ENCODE measurements around the gene ZC3H10. TPM values are rescaled to one million over a fixed set of nuclear protein-coding genes. Genes with fewer than 3 reads are reported as not detected.

ZC3H10 gene, protein sequence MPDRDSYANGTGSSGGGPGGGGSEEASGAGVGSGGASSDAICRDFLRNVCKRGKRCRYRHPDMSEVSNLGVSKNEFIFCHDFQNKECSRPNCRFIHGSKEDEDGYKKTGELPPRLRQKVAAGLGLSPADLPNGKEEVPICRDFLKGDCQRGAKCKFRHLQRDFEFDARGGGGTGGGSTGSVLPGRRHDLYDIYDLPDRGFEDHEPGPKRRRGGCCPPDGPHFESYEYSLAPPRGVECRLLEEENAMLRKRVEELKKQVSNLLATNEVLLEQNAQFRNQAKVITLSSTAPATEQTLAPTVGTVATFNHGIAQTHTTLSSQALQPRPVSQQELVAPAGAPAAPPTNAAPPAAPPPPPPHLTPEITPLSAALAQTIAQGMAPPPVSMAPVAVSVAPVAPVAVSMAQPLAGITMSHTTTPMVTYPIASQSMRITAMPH
- total RNA-seq (2021; ENCODE audit: unreplicated experiment) = 8.7 TPM
- polyA plus RNA-seq (2012) = 3.6 and 3.7 TPM in 2 replicates
- percentile 81 among the genes with signal in this experiment for Bru-seq, nascent RNA
- percentile 80 among the genes with signal in this experiment for BruChase-seq, experiment 1, labeled RNA remaining after a 6-hour chase
- BruChase-seq, experiment 2, labeled RNA remaining after a 2-hour chase = percentile 86 among the genes with signal in this experiment
- long read RNA-seq, full-length matches to known transcripts = 11 of 11 reads
- long read RNA-seq, partial matches to known transcripts = 0 of 11 reads
- long read RNA-seq, other reads (novel, unspliced or antisense) = 0 of 11 reads

DNA sequence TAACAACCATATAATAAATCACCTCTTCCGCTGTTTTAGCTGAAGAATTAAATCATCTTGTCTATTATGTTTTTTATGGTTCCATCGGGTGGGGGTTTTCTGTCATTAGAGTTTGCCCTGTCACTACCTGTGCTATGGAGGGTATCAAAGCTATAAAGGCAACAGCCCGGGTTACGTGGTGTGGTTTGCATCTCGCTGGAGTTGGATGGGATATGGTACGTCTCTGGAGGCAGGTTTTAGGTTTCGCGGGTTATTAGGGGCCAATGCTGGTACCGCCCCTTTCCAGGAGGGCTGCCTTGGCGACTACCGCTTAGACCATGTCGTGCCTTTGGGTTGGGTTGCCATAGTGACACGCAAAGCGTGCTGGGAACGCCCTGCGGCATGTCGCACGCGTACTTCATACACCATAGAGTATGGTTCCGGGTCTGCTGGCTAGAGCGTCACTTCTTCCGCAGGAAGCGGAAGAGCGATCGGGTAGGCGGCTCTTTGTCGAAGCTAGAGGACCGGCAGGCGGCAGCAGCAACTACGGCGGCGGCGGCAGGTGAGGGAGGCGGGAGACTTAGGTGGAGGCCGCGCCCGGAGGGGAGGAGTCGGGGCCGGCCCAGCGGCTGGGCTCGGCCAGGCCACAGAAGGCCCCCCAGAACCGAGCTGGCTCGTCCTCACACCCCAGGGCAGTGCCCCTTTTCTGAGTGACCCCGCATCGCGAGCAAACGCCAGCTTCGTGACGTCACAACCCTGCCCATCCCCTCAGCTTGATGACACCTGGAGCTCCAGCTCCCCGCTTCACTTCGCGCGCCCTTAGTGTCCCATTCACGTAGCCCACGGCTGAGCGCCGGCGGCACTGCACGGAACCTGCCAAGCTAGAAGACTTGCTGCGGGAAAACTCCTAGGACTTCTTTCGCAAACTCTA, at the start of gene ZC3H10:
Gene ZC3H10, plus strand, starts transcription at position 489 of the 910 bp plus-strand sequence. CDS start 2,297 bp downstream, outside the sequence.
- Histone ChIP-seq H3K9me3 (ENCODE audit: control insufficient read depth in 1 of 2, insufficient read depth in 1 of 2, low read depth in 1 of 2, low read length in 2 of 2) (no peaks in the 10 kb centered on the region), H3K4me2 (ENCODE audit: low read length) (peak within 1 kb of the TSS; percentile 88), H2AFZ (ENCODE audit: low read depth, low read length, poor library complexity, severe bottlenecking) (no peak within 1 kb of the TSS), H4K20me1 (ENCODE audit: insufficient read depth) (no peaks in the 10 kb centered on the region), H3K4me3 (replicated peaks in 1 of 2; ENCODE audit: low read depth in 1 of 2, low read length in 2 of 2) (peak within 1 kb of the TSS; percentile 80 to 82), H3K27ac (ENCODE audit: low read depth, low read length) (peak within 1 kb of the TSS; percentile 93), H3K27me3 (ENCODE audit: insufficient read depth, low read length) (no peaks in the 10 kb centered on the region), H3K36me3 (ENCODE audit: control insufficient read depth in 1 of 2, insufficient read depth in 2 of 2, low read length in 2 of 2) (peaks cover 7 to 36% of the 10 kb centered on the region in 2 experiments), H3K9ac (ENCODE audit: low read length) (peak within 1 kb of the TSS; percentile 92), H3K79me2 (ENCODE audit: insufficient read depth, low read length) (peaks cover 18% of the 10 kb centered on the region), H3K9me2 (ENCODE audit: insufficient read depth) (no peaks in the 10 kb centered on the region), H3K4me1 (ENCODE audit: control insufficient read depth in 1 of 2, insufficient read depth in 2 of 2, low read length in 2 of 2) (peaks cover 23 to 34% of the 10 kb centered on the region in 2 experiments)
- ATAC-seq (peak; percentile 73), DNase-seq (ENCODE audit: low read depth, low spot score) (peak; percentile 99)
- ChIA-PET CTCF (interaction anchor here (0.5 to 3.3 kb wide), 11 partner anchors 10 to 181 kb away, joined by 3 to 29 read pairs (median 5); partner anchors contain the start of genes ESYT1, MYL6, MYL6B and PA2G4), RAD21 (ENCODE audit: low non-redundant PET in 1 of 2, low total read pairs in 2 of 2, uncharacterized antibody in 2 of 2, unreplicated experiment in 2 of 2) (interaction anchor here (0.7 to 1.2 kb wide), 3 partner anchors 37 to 71 kb away, joined by 3 to 4 read pairs (median 3); partner anchors contain the start of gene SMARCC2 (in 1 of the 2)), POLR2A (interaction anchor here (0.6 to 4.6 kb wide), 22 partner anchors 10 to 1665 kb away, joined by 3 to 75 read pairs (median 4); partner anchors contain the start of genes ERBB3, ESYT1, MYL6 and PA2G4)
- intact Hi-C loops (cut with micrococcal nuclease) = loop anchor here (2.0 to 10.0 kb wide), 7 partner anchors 41 to 519 kb away; partner anchors contain the start of genes COQ10A, CS, MYL6 and SUOX
- no TSS peak for BruUV-seq (replicated peaks)
- TF ChIP-seq, protein P1, sequence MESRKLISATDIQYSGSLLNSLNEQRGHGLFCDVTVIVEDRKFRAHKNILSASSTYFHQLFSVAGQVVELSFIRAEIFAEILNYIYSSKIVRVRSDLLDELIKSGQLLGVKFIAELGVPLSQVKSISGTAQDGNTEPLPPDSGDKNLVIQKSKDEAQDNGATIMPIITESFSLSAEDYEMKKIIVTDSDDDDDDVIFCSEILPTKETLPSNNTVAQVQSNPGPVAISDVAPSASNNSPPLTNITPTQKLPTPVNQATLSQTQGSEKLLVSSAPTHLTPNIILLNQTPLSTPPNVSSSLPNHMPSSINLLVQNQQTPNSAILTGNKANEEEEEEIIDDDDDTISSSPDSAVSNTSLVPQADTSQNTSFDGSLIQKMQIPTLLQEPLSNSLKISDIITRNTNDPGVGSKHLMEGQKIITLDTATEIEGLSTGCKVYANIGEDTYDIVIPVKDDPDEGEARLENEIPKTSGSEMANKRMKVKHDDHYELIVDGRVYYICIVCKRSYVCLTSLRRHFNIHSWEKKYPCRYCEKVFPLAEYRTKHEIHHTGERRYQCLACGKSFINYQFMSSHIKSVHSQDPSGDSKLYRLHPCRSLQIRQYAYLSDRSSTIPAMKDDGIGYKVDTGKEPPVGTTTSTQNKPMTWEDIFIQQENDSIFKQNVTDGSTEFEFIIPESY (IDR thresholded peaks at IDR 0.05; ENCODE audit: extremely low read depth, insufficient replicate concordance, low read length) = peak; percentile 79
- TF ChIP-seq POLR2AphosphoS5 (IDR thresholded peaks at IDR 0.05; ENCODE audit: low read depth, low read length) = peak; percentile 98
- TF ChIP-seq POLR2A (IDR thresholded peaks at IDR 0.05; ENCODE audit: borderline replicate concordance, extremely low read depth, insufficient read depth, insufficient read length) = peak; percentile 99
- TF ChIP-seq, protein P2, sequence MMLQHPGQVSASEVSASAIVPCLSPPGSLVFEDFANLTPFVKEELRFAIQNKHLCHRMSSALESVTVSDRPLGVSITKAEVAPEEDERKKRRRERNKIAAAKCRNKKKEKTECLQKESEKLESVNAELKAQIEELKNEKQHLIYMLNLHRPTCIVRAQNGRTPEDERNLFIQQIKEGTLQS (IDR thresholded peaks at IDR 0.05) = no peak
- TF ChIP-seq SIN3A (IDR thresholded peaks at IDR 0.05; ENCODE audit: low read depth) = no peak
- no peak for TF ChIP-seq ZNF274 (IDR thresholded peaks at IDR 0.05; ENCODE audit: low read depth, low read length)
- TF ChIP-seq CBX3 (IDR thresholded peaks at IDR 0.05; ENCODE audit: low read depth) = no peak
- TF ChIP-seq EZH2phosphoT487 (IDR thresholded peaks at IDR 0.05; ENCODE audit: borderline replicate concordance) = no peak
- TF ChIP-seq, protein P3, sequence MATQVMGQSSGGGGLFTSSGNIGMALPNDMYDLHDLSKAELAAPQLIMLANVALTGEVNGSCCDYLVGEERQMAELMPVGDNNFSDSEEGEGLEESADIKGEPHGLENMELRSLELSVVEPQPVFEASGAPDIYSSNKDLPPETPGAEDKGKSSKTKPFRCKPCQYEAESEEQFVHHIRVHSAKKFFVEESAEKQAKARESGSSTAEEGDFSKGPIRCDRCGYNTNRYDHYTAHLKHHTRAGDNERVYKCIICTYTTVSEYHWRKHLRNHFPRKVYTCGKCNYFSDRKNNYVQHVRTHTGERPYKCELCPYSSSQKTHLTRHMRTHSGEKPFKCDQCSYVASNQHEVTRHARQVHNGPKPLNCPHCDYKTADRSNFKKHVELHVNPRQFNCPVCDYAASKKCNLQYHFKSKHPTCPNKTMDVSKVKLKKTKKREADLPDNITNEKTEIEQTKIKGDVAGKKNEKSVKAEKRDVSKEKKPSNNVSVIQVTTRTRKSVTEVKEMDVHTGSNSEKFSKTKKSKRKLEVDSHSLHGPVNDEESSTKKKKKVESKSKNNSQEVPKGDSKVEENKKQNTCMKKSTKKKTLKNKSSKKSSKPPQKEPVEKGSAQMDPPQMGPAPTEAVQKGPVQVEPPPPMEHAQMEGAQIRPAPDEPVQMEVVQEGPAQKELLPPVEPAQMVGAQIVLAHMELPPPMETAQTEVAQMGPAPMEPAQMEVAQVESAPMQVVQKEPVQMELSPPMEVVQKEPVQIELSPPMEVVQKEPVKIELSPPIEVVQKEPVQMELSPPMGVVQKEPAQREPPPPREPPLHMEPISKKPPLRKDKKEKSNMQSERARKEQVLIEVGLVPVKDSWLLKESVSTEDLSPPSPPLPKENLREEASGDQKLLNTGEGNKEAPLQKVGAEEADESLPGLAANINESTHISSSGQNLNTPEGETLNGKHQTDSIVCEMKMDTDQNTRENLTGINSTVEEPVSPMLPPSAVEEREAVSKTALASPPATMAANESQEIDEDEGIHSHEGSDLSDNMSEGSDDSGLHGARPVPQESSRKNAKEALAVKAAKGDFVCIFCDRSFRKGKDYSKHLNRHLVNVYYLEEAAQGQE (IDR thresholded peaks at IDR 0.05; ENCODE audit: low read depth) = no peak
- peak; percentile 48 for TF ChIP-seq ZFX (IDR thresholded peaks at IDR 0.05)
- TF ChIP-seq SRF (IDR thresholded peaks at IDR 0.05; ENCODE audit: low read depth) = no peak
- TF ChIP-seq RAD21 (IDR thresholded peaks at IDR 0.05; ENCODE audit: low read depth) = no peak
- no peak for TF ChIP-seq FOSL1 (IDR thresholded peaks at IDR 0.05; ENCODE audit: low read depth)
